ENCODE data around the gene USH1C.

- TF ChIP-seq CTCF (IDR thresholded peaks at IDR 0.05; ENCODE audit: low read depth, low read length, missing input control) (no peak), JUND (IDR thresholded peaks at IDR 0.05) (no peak), HNF4A (conservative IDR thresholded peaks at IDR 0.05) (no peak), RAD21 (IDR thresholded peaks at IDR 0.05) (no peak)
These were observed 2.0 kb upstream of the USH1C start for GRCh38 chr11:17546240-17546639.
